ENCODE results near the gene TFCP2. TPM values are rescaled to one million over a fixed set of nuclear protein-coding genes. Genes with fewer than 3 reads are reported as not detected.

TFCP2 gene
- total RNA-seq, 1 donor from 2014 or later, result 3.0 TPM

DNA sequence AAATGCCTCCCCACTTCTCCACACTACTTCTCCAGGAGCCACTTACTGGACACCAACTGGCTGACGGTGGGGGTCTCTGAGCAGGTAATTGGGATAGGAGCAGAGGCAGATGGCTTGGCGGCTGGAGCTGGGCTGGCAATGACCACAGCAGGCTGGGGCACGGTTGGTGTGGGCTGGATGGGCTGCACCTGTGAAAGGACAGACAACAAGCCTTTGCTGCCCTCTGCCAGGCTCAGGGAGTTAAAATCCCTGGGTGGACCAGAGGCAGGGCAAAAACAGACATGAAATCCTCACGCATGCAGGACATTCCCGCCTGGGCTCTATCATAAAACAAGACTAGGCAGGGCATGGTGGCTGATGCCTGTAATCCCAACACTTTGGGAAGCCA lies 19.3 kb upstream of the TFCP2 start:
- Histone ChIP-seq H3K27me3 (no peaks in the 10 kb centered on the region), H3K4me3 (no peak overlapping the region), H3K9me3 (no peaks in the 10 kb centered on the region), H3K36me3 (peaks cover 15 to 34% of the 10 kb centered on the region in 2 donors), H3K4me1 (no peaks in the 10 kb centered on the region), H3K27ac (no peak overlapping the region)
- intact Hi-C loops (cut with DNase I), result no loop called here
- DNase-seq (ENCODE audit: low spot score in 2 of 2), result no peak
- TF ChIP-seq, protein P1, sequence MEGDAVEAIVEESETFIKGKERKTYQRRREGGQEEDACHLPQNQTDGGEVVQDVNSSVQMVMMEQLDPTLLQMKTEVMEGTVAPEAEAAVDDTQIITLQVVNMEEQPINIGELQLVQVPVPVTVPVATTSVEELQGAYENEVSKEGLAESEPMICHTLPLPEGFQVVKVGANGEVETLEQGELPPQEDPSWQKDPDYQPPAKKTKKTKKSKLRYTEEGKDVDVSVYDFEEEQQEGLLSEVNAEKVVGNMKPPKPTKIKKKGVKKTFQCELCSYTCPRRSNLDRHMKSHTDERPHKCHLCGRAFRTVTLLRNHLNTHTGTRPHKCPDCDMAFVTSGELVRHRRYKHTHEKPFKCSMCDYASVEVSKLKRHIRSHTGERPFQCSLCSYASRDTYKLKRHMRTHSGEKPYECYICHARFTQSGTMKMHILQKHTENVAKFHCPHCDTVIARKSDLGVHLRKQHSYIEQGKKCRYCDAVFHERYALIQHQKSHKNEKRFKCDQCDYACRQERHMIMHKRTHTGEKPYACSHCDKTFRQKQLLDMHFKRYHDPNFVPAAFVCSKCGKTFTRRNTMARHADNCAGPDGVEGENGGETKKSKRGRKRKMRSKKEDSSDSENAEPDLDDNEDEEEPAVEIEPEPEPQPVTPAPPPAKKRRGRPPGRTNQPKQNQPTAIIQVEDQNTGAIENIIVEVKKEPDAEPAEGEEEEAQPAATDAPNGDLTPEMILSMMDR (IDR thresholded peaks at IDR 0.05), result no peak

DNA sequence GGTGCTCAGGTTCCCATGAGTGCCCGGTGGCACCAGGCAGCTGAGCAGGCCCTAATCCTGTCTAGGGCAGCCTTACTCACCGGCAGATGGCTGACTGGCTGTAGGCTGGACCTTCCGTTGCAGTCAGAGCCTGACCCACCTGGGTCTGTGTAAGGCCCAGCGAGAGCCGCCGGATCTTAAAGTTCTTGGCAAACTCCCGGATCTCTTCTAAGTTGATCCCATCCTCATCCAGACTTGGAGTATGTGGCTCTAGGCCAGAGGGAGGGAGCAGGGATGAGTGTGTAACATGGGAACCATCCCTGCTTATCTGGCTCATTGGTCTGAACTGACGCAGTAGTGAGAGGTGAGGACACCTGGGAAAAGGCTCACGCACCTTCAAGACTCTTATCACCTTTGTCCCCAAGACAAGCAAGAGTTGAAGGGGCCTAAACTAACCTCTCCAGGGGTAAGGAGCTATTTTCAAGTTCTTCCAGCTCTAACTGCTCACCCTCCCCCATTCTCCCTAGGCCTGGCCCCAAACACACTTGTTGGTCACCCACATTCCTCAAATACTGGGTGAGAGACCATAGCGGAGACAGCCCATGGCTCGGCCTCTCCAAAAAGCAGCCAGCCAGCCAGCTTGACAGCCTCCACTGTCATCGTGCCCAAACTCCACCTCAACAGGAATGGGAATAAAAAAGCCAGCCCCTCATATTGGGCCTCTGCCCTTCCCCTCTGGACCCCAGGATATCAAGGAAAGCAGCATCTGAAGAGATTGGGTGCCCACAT lies 18.8 kb upstream of the TFCP2 start:
- Histone ChIP-seq H3K9me3 (no peaks in the 10 kb centered on the region), H3K27ac (no peak overlapping the region), H3K27me3 (no peaks in the 10 kb centered on the region), H3K4me3 (no peak overlapping the region), H3K36me3 (peaks cover 15 to 33% of the 10 kb centered on the region in 2 donors), H3K4me1 (no peaks in the 10 kb centered on the region)
- TF ChIP-seq, protein P1 (IDR thresholded peaks at IDR 0.05), result no peak
- DNase-seq (ENCODE audit: low spot score in 2 of 2), result no peak
- intact Hi-C loops (cut with DNase I), result no loop called here

DNA sequence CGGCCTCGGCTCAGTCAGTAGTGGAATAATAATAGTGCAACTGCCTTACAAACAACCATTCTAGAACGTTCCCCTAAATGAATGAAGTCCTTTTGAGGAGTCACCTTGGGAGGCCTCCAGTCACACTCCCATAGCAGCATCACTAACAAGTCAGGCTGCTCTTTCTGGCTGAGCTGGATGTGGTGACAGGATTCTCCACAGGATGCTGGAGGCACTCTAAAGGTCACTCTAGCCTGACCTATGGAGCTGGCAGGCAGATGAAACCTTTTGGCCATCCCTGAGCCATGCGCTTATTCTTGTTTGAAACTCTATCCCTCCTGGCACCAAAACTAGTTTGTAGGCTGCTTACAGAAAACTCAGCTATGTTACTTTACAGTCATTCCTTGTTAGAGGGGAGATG lies 17.9 kb upstream of the TFCP2 start:
- no peaks in the 10 kb centered on the region for H3K27me3 ChIP-seq
- no peak overlapping the region for H3K4me3 ChIP-seq
- intact Hi-C loops (cut with DNase I), result no loop called here
- H3K9me3 ChIP-seq, result no peaks in the 10 kb centered on the region
- TF ChIP-seq, protein P1 (IDR thresholded peaks at IDR 0.05), result no peak
- no peak overlapping the region for H3K27ac ChIP-seq
- no peak for DNase-seq (ENCODE audit: low spot score in 2 of 2)
- H3K4me1 ChIP-seq, result no peaks in the 10 kb centered on the region
- peaks cover 15 to 33% of the 10 kb centered on the region in 2 donors for H3K36me3 ChIP-seq

DNA sequence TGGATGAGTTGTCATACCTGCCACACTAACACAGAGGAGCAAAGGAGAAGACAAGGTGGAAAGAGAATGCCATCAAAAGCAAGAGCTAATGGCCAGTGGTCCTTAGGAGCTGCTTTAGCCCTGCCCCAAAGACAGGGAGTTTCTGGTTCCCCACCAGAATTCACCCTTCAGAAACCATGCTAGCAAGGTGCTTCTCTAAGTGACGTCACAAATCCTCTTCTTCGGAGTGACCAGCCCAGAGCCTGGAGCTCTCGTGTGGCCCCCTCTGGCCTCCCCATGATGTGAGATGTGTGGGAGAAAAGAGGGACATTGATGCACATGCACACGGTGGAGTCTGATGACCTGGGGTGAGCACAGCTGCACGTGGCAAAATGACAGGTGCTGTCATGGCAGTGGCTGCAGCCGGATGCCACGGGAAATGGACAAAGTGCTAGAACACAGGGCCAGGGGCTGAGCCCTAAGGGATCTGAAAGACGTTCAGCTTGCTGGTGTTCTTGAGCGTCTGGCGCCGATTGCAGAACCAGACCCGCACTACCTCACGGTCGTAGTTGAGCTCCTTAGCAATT lies 16.9 kb upstream of the TFCP2 start:
- no peak overlapping the region for H3K4me3 ChIP-seq

DNA sequence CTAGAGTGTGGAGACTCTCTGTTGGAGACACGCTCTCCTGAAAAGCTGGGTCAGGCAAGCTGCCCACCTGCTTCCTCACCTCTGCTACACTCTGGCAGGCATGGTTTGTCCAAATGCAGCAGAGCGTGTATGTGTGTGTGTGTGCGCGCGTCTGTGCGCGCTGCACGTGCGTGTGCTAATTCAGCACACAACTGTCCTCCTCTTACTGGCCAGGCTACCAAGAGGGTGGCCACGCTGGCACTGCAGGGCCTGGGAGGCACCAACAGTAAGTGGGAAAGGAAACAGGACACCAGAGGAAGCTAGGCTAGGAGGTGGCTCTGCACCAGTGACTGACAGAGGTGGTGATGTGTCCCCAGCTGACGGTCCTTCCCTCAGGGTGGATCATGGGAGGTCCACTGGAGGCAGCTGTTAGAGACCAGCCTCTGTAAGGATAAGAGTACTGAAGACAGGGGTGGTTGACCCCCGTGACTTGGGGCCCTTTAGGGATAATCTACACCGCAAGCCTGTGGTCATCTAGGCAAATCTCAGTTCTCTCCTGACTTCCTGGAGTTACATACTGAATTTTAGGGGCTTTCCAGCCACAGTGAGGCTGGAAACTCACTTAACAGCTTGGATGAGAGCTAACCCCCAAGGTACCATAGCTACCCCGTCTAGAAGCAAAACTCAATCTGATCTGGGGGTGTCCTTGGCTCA lies 15.6 kb upstream of the TFCP2 start:
- no peaks in the 10 kb centered on the region for H3K27me3 ChIP-seq
- no peaks in the 10 kb centered on the region for H3K4me1 ChIP-seq
- no peaks in the 10 kb centered on the region for H3K9me3 ChIP-seq
- no peak overlapping the region for H3K4me3 ChIP-seq
- no peak for DNase-seq (ENCODE audit: low spot score in 2 of 2)
- H3K27ac ChIP-seq, result no peak overlapping the region
- TF ChIP-seq, protein P1 (IDR thresholded peaks at IDR 0.05), result no peak
- H3K36me3 ChIP-seq, result peaks cover 15 to 33% of the 10 kb centered on the region in 2 donors
- intact Hi-C loops (cut with DNase I), result no loop called here

More for the DNA sequence above, 16.9 kb upstream of the TFCP2 start:
- intact Hi-C loops (cut with DNase I), result no loop called here
- H3K9me3 ChIP-seq, result no peaks in the 10 kb centered on the region
- peaks cover 15 to 33% of the 10 kb centered on the region in 2 donors for H3K36me3 ChIP-seq
- H3K27me3 ChIP-seq, result no peaks in the 10 kb centered on the region
- no peaks in the 10 kb centered on the region for H3K4me1 ChIP-seq
- no peak for DNase-seq (ENCODE audit: low spot score in 2 of 2)
- TF ChIP-seq, protein P1 (IDR thresholded peaks at IDR 0.05), result no peak
- no peak overlapping the region for H3K27ac ChIP-seq
